Osteoblast (primary cell): ENCODE results near the gene TAF9B. TPM values are rescaled to one million over a fixed set of nuclear protein-coding genes. Genes with fewer than 3 reads are reported as not detected.
"Not testable (repeated sequence)": the region's sequence is repeated elsewhere in the genome, so short reads cannot be mapped to it uniquely, and the experiment has no call there.

Source experiments
- DNase-seq: peaks from one replicate; pipeline ENCODE4 v3.0.0; 2011; ENCODE audit warnings: low spot score, mixed read lengths; ENCODE audit not compliant: insufficient read length; ENCODE audit errors: missing footprints
- H2AFZ ChIP-seq: 2 replicates; pipeline ENCODE4 v1.6.0; 2011; ENCODE audit warnings: mild to moderate bottlenecking, low read length
- H3K27ac ChIP-seq: 2 replicates; pipeline ENCODE4 v1.5.1; 2011; ENCODE audit warnings: mild to moderate bottlenecking, low read depth, low read length, moderate library complexity
- H3K27me3 ChIP-seq: 2 replicates; pipeline ENCODE4 v1.6.0; 2012; ENCODE audit warnings: mild to moderate bottlenecking, control low read depth, inconsistent platforms, low read length, moderate library complexity; ENCODE audit not compliant: insufficient read depth
- H3K36me3 ChIP-seq: 2 replicates; pipeline ENCODE4 v1.5.1; 2011; ENCODE audit warnings: mild to moderate bottlenecking, low read length, control low read depth, moderate library complexity; ENCODE audit not compliant: insufficient read depth
- H3K4me1 ChIP-seq: 2 replicates; pipeline ENCODE4 v1.5.1; 2011; ENCODE audit warnings: mild to moderate bottlenecking, low read length, control low read depth, moderate library complexity; ENCODE audit not compliant: insufficient read depth
- H3K4me2 ChIP-seq: 2 replicates; pipeline ENCODE4 v1.6.0; 2011; ENCODE audit warnings: mild to moderate bottlenecking, low read length; ENCODE audit not compliant: insufficient read depth
- H3K4me3 ChIP-seq: fragments of 200-600 bp; sonication (generic); 3 replicates; pipeline ENCODE4 v1.5.1; 2012; ENCODE audit warnings: mild to moderate bottlenecking, low read length, inconsistent platforms; ENCODE audit not compliant: insufficient read depth
- H3K79me2 ChIP-seq: 2 replicates; pipeline ENCODE4 v1.6.0; 2012; ENCODE audit warnings: mild to moderate bottlenecking, low read length, control low read depth, inconsistent platforms; ENCODE audit not compliant: insufficient read depth
- H3K9me3 ChIP-seq: 2 replicates; pipeline ENCODE4 v1.5.1; 2011; ENCODE audit warnings: low read depth, low read length, control low read depth
- H4K20me1 ChIP-seq: 2 replicates; pipeline ENCODE4 v1.6.0; 2012; ENCODE audit warnings: mild to moderate bottlenecking, low read length, control low read depth; ENCODE audit not compliant: insufficient read depth
- CTCF ChIP-seq: IDR thresholded peaks from 2 replicates; pipeline ENCODE4 v1.5.1; 2011; ENCODE audit warnings: mild to moderate bottlenecking, low read depth, low read length, moderate library complexity; ENCODE audit errors: extremely low read depth
- total RNA-seq: library from RNA; depleted of rRNA; stranded (reverse); fragments of >200 nt; gene quantifications from 2 replicates; pipeline ENCODE4 v1.2.3, GENCODE V29; 2012

TAF9B gene
- total RNA-seq, 1 donor, result 20.3 TPM

GRCh38 chrX:78129714-78130113 lies 9.7 kb downstream of the TAF9B start:
- Histone ChIP-seq H3K79me2 (no peaks in the 10 kb centered on the region), H3K27me3 (no peaks in the 10 kb centered on the region), H3K27ac (no peak overlapping the region), H3K4me3 (no peak overlapping the region), H2AFZ (no peak overlapping the region), H3K4me1 (peaks cover 4% of the 10 kb centered on the region), H3K9me3 (no peaks in the 10 kb centered on the region), H4K20me1 (peaks cover 9% of the 10 kb centered on the region), H3K36me3 (peaks cover 45% of the 10 kb centered on the region), H3K4me2 (no peak overlapping the region)
- no peak for DNase-seq
- no peak for TF ChIP-seq CTCF

- H2AFZ ChIP-seq, H3K9me3 ChIP-seq, DNase-seq, H3K27ac ChIP-seq, H3K27me3 ChIP-seq, H3K4me2 ChIP-seq, H3K79me2 ChIP-seq, H3K4me3 ChIP-seq: not testable (repeated sequence)
- H3K36me3 ChIP-seq, result peaks cover 46% of the 10 kb centered on the region
- peaks cover 10% of the 10 kb centered on the region for H3K4me1 ChIP-seq
- H4K20me1 ChIP-seq, result peaks cover 24% of the 10 kb centered on the region
Observed at GRCh38 chrX:78125781-78126180, 13.7 kb downstream of the TAF9B start.

GRCh38 chrX:78125148-78125547 lies 14.3 kb downstream of the TAF9B start:
- Histone ChIP-seq H3K36me3 (peaks cover 44% of the 10 kb centered on the region), H3K27me3 (no peaks in the 10 kb centered on the region)
- TF ChIP-seq CTCF, result no peak

GRCh38 chrX:78124307-78124706 lies 15.1 kb downstream of the TAF9B start:
- peaks cover 22% of the 10 kb centered on the region for H4K20me1 ChIP-seq
- H3K4me2 ChIP-seq, result no peak overlapping the region
- no peak overlapping the region for H2AFZ ChIP-seq
- peaks cover 44% of the 10 kb centered on the region for H3K36me3 ChIP-seq
- H3K27me3 ChIP-seq, result no peaks in the 10 kb centered on the region
- H3K79me2 ChIP-seq, result peaks cover 3% of the 10 kb centered on the region
- H3K27ac ChIP-seq, result no peak overlapping the region
- peaks cover 10% of the 10 kb centered on the region for H3K4me1 ChIP-seq
- DNase-seq, result peak; percentile 9
- TF ChIP-seq CTCF, result peak; percentile 38
- no peak overlapping the region for H3K4me3 ChIP-seq
- no peaks in the 10 kb centered on the region for H3K9me3 ChIP-seq

More at GRCh38 chrX:78125148-78125547, 14.3 kb downstream of the TAF9B start:
- no peaks in the 10 kb centered on the region for H3K9me3 ChIP-seq
- H2AFZ ChIP-seq, result no peak overlapping the region
- H3K27ac ChIP-seq, result no peak overlapping the region
- H3K4me3 ChIP-seq, result no peak overlapping the region
- peaks cover 2% of the 10 kb centered on the region for H3K79me2 ChIP-seq
- no peak overlapping the region for H3K4me2 ChIP-seq
- peaks cover 10% of the 10 kb centered on the region for H3K4me1 ChIP-seq
- peaks cover 20% of the 10 kb centered on the region for H4K20me1 ChIP-seq
- peak; percentile 1 for DNase-seq
